HEK293 (cell line): ENCODE measurements around the gene MRPS18A.

Experiments used
- BCL11A ChIP-seq: fragments of 450-650 bp; formaldehyde crosslinking; IDR thresholded peaks from 2 replicates; pipeline ENCODE4 v1.5.1; 2016; ENCODE audit warnings: low read depth, missing biosample characterization, missing genetic modification characterization
- EGR2 ChIP-seq: fragments of 450-650 bp; formaldehyde crosslinking; IDR thresholded peaks from 2 replicates; pipeline ENCODE4 v1.5.1; 2016; ENCODE audit warnings: low read depth, missing biosample characterization, missing genetic modification characterization
- INSM2 ChIP-seq: fragments of 450-650 bp; formaldehyde crosslinking; IDR thresholded peaks from 2 replicates; pipeline ENCODE4 v1.5.1; 2016; ENCODE audit warnings: missing biosample characterization, missing genetic modification characterization
- MYNN ChIP-seq: fragments of 450-650 bp; formaldehyde crosslinking; IDR thresholded peaks from 2 replicates; pipeline ENCODE4 v1.5.1; 2016; ENCODE audit warnings: missing biosample characterization, missing genetic modification characterization, borderline replicate concordance
- SP2 ChIP-seq: fragments of 450-650 bp; formaldehyde crosslinking; IDR thresholded peaks from 2 replicates; pipeline ENCODE4 v1.5.1; 2016; ENCODE audit warnings: missing biosample characterization, missing genetic modification characterization
- SP7 ChIP-seq: fragments of 450-650 bp; formaldehyde crosslinking; IDR thresholded peaks from 2 replicates; pipeline ENCODE4 v1.5.1; 2016; ENCODE audit warnings: missing biosample characterization, missing genetic modification characterization
- ZBTB49 ChIP-seq: fragments of 450-650 bp; formaldehyde crosslinking; IDR thresholded peaks from 2 replicates; pipeline ENCODE4 v1.5.1; 2016; ENCODE audit warnings: missing biosample characterization, missing genetic modification characterization, low read depth
- ZNF114 ChIP-seq: fragments of 450-650 bp; formaldehyde crosslinking; IDR thresholded peaks from 2 replicates; pipeline ENCODE4 v1.5.0; 2017; ENCODE audit warnings: missing biosample characterization, missing genetic modification characterization
- ZNF175 ChIP-seq: fragments of 450-650 bp; formaldehyde crosslinking; IDR thresholded peaks from 2 replicates; pipeline ENCODE4 v1.5.1; 2016; ENCODE audit warnings: missing biosample characterization, missing genetic modification characterization
- ZNF24 ChIP-seq: fragments of 450-650 bp; formaldehyde crosslinking; IDR thresholded peaks from 2 replicates; pipeline ENCODE4 v1.5.1; 2016; ENCODE audit warnings: missing biosample characterization, missing genetic modification characterization
- ZNF26 ChIP-seq: fragments of 450-650 bp; formaldehyde crosslinking; IDR thresholded peaks from 2 replicates; pipeline ENCODE4 v1.5.1; 2016; ENCODE audit warnings: missing biosample characterization, missing genetic modification characterization
- ZNF341 ChIP-seq: fragments of 450-650 bp; formaldehyde crosslinking; IDR thresholded peaks from 2 replicates; pipeline ENCODE4; 2016; ENCODE audit warnings: low read depth, missing biosample characterization, missing genetic modification characterization
- ZNF37A ChIP-seq: fragments of 450-650 bp; IDR thresholded peaks from 2 replicates; pipeline ENCODE4 v1.5.1; 2018; ENCODE audit warnings: missing biosample characterization, missing genetic modification characterization
- ZNF398 ChIP-seq: fragments of 450-650 bp; formaldehyde crosslinking; IDR thresholded peaks from 2 replicates; pipeline ENCODE4 v1.5.1; 2017; ENCODE audit warnings: missing biosample characterization, missing genetic modification characterization
- ZNF529 ChIP-seq: fragments of 450-650 bp; formaldehyde crosslinking; IDR thresholded peaks from 2 replicates; pipeline ENCODE4 v1.5.1; 2017; ENCODE audit warnings: missing genetic modification characterization, missing biosample characterization; ENCODE audit not compliant: insufficient replicate concordance
- ZNF580 ChIP-seq: fragments of 450-650 bp; formaldehyde crosslinking; IDR thresholded peaks from 2 replicates; pipeline ENCODE4 v1.5.1; 2016; ENCODE audit warnings: missing biosample characterization, missing genetic modification characterization
- ZNF585B ChIP-seq: fragments of 450-650 bp; formaldehyde crosslinking; IDR thresholded peaks from 2 replicates; pipeline ENCODE4 v1.5.1; 2016; ENCODE audit warnings: missing biosample characterization, missing genetic modification characterization
- ZNF610 ChIP-seq: fragments of 450-650 bp; formaldehyde crosslinking; IDR thresholded peaks from 2 replicates; pipeline ENCODE4 v1.5.1; 2016; ENCODE audit warnings: missing biosample characterization, missing genetic modification characterization, borderline replicate concordance
- ZNF660 ChIP-seq: fragments of 450-650 bp; IDR thresholded peaks from 2 replicates; pipeline ENCODE4 v1.5.1; 2018; ENCODE audit warnings: missing biosample characterization, mild to moderate bottlenecking, missing genetic modification characterization
- ZNF677 ChIP-seq: fragments of 450-650 bp; IDR thresholded peaks from 2 replicates; pipeline ENCODE4 v1.5.0; 2018; ENCODE audit warnings: missing biosample characterization, mild to moderate bottlenecking, missing genetic modification characterization, moderate library complexity
- TF ChIP-seq, protein P1 (sequence below): fragments of 450-650 bp; formaldehyde crosslinking; IDR thresholded peaks from 2 replicates; pipeline ENCODE4 v1.5.1; 2016; ENCODE audit warnings: missing biosample characterization, missing genetic modification characterization
- TF ChIP-seq, protein P2 (sequence below): fragments of 450-650 bp; formaldehyde crosslinking; optimal IDR thresholded peaks from 2 replicates; pipeline ENCODE3; 2016; ENCODE audit warnings: missing biosample characterization, mild to moderate bottlenecking, missing genetic modification characterization
- TF ChIP-seq, protein P3 (sequence below): fragments of 450-650 bp; formaldehyde crosslinking; IDR thresholded peaks from 2 replicates; pipeline ENCODE4 v1.5.1; 2016; ENCODE audit warnings: missing biosample characterization, missing genetic modification characterization

Gene MRPS18A

DNA sequence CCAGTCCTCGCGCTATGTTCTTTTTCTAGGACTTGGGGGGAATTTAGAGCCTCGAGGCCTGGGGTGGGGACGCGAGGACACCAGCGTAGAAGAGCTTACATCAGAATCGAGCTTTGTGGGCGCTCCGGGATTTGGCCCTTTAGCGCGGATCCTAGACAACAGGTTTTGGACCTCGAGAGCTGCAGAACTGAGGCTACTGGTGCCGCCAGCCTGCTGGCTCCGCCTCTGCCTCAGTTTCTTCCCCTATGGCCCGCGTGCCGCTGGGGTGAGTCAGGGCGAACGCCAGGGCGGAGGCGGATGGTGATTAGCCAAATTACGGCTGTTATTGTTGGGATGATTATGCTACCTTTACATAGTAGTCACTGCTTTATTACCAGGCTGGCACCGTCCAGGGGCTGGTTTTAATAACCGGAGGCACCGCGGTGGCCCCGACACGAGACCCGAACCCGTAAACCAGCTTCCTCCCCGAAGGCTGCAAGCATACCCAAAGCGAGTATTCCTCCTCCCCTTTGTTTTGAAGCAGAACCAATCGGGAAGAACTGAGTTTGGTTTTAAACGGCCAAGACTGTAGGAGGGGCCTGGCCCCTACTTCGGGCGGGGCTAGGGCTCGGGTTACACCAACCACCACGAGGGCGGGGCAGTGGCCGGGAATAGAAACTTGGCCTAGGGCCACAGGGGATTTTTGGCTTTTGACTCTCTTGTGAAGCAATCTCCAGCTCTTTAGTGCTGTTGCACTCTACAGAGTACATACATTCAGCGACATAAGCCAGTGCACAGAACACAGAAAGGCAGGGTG, 57.9 kb downstream of the MRPS18A start (continued):
- TF ChIP-seq, protein P1, sequence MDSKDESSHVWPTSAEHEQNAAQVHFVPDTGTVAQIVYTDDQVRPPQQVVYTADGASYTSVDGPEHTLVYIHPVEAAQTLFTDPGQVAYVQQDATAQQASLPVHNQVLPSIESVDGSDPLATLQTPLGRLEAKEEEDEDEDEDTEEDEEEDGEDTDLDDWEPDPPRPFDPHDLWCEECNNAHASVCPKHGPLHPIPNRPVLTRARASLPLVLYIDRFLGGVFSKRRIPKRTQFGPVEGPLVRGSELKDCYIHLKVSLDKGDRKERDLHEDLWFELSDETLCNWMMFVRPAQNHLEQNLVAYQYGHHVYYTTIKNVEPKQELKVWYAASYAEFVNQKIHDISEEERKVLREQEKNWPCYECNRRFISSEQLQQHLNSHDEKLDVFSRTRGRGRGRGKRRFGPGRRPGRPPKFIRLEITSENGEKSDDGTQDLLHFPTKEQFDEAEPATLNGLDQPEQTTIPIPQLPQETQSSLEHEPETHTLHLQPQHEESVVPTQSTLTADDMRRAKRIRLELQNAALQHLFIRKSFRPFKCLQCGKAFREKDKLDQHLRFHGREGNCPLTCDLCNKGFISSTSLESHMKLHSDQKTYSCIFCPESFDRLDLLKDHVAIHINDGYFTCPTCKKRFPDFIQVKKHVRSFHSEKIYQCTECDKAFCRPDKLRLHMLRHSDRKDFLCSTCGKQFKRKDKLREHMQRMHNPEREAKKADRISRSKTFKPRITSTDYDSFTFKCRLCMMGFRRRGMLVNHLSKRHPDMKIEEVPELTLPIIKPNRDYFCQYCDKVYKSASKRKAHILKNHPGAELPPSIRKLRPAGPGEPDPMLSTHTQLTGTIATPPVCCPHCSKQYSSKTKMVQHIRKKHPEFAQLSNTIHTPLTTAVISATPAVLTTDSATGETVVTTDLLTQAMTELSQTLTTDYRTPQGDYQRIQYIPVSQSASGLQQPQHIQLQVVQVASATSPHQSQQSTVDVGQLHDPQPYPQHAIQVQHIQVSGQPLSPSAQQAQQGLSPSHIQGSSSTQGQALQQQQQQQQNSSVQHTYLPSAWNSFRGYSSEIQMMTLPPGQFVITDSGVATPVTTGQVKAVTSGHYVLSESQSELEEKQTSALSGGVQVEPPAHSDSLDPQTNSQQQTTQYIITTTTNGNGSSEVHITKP (tag by site-specific recombination): peak; percentile 77
- TF ChIP-seq BCL11A (tag by site-specific recombination) (no peak; the same call in 1 of the 2 replicates), ZNF610 (tag by site-specific recombination) (no peak), ZNF585B (tag by site-specific recombination) (no peak), INSM2 (tag by site-specific recombination) (peak; percentile 28), ZNF398 (tag by site-specific recombination) (peak; percentile 6; the same call in 1 of the 2 replicates), EGR2 (tag by site-specific recombination) (no peak), ZNF37A (no peak), ZBTB49 (no peak), ZNF175 (tag by site-specific recombination) (no peak), SP7 (tag by site-specific recombination) (peak; percentile 66; the same call in 1 of the 2 replicates), ZNF677 (tag by site-specific recombination) (no peak), ZNF114 (tag by site-specific recombination) (no peak), ZNF341 (peak; percentile 64), SP2 (tag by site-specific recombination) (peak; percentile 90), ZNF580 (tag by site-specific recombination) (0 out of 2 replicates have a peak, but pooled peaks have one; percentile 15), ZNF26 (tag by site-specific recombination) (no peak), ZNF24 (tag by site-specific recombination) (peak; percentile 31; the same call in 1 of the 2 replicates), MYNN (tag by site-specific recombination) (no peak), ZNF660 (peak; percentile 100), ZNF529 (tag by site-specific recombination) (no peak)
- TF ChIP-seq, protein P2, sequence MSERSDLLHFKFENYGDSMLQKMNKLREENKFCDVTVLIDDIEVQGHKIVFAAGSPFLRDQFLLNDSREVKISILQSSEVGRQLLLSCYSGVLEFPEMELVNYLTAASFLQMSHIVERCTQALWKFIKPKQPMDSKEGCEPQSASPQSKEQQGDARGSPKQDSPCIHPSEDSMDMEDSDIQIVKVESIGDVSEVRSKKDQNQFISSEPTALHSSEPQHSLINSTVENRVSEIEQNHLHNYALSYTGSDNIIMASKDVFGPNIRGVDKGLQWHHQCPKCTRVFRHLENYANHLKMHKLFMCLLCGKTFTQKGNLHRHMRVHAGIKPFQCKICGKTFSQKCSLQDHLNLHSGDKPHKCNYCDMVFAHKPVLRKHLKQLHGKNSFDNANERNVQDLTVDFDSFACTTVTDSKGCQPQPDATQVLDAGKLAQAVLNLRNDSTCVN: peak; percentile 25
- TF ChIP-seq, protein P3, sequence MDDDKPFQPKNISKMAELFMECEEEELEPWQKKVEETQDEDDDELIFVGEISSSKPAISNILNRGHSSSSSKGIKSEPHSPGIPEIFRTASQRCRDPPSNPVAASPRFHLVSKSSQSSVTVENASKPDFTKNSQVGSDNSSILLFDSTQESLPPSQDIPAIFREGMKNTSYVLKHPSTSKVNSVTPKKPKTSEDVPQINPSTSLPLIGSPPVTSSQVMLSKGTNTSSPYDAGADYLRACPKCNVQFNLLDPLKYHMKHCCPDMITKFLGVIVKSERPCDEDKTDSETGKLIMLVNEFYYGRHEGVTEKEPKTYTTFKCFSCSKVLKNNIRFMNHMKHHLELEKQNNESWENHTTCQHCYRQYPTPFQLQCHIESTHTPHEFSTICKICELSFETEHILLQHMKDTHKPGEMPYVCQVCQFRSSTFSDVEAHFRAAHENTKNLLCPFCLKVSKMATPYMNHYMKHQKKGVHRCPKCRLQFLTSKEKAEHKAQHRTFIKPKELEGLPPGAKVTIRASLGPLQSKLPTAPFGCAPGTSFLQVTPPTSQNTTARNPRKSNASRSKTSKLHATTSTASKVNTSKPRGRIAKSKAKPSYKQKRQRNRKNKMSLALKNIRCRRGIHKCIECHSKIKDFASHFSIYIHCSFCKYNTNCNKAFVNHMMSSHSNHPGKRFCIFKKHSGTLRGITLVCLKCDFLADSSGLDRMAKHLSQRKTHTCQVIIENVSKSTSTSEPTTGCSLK (tag by site-specific recombination): no peak
